ENCODE data around the gene BAIAP2.
"Not testable (repeated sequence)": the region's sequence is repeated elsewhere in the genome, so short reads cannot be mapped to it uniquely, and the experiment has no call there.

BAIAP2 gene

DNA sequence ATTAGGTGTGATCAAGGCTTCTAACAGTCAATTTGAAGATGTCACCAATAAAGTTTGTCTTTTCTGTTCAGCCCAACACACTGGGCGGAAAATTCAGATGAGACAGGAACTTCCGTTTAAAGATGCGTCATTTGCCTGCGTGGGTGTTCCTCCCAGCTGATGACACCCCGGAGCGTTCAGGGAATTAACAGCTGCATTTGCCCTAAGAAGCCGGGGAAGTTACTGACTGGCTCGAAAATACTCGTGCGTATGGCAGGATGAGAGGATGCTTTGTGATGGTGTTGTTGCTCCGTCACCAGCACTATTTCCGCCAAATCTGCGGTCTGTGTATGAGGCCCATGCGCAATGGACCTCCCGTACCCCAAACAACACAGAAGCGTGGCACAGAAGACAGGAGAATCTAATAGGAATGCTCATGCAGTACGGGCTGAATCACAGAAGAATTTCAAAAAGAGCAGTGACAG, 118.4 kb downstream of the BAIAP2 start:
- TF ChIP-seq, protein P1, sequence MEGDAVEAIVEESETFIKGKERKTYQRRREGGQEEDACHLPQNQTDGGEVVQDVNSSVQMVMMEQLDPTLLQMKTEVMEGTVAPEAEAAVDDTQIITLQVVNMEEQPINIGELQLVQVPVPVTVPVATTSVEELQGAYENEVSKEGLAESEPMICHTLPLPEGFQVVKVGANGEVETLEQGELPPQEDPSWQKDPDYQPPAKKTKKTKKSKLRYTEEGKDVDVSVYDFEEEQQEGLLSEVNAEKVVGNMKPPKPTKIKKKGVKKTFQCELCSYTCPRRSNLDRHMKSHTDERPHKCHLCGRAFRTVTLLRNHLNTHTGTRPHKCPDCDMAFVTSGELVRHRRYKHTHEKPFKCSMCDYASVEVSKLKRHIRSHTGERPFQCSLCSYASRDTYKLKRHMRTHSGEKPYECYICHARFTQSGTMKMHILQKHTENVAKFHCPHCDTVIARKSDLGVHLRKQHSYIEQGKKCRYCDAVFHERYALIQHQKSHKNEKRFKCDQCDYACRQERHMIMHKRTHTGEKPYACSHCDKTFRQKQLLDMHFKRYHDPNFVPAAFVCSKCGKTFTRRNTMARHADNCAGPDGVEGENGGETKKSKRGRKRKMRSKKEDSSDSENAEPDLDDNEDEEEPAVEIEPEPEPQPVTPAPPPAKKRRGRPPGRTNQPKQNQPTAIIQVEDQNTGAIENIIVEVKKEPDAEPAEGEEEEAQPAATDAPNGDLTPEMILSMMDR (IDR thresholded peaks at IDR 0.05; ENCODE audit: low read depth, low read length) = no peak
- Histone ChIP-seq H3K27me3 (ENCODE audit: insufficient read depth, low read depth, severe bottlenecking) (no peaks in the 10 kb centered on the region), H3K36me3 (0 out of 2 replicates have a peak, but pooled peaks cover 4% of the 10 kb centered on the region), H3K9me3 (ENCODE audit: severe bottlenecking) (no peaks in the 10 kb centered on the region), H3K27ac (no peak overlapping the region), H3K4me3 (ENCODE audit: low read depth, low read length) (no peak overlapping the region)
- DNase-seq = no peak

GRCh38 chr17:81154016-81154415, 119.1 kb downstream of the BAIAP2 start:
- H3K9me3 ChIP-seq (ENCODE audit: severe bottlenecking); H3K36me3 ChIP-seq; DNase-seq; H3K27me3 ChIP-seq (ENCODE audit: insufficient read depth, low read depth, severe bottlenecking); H3K27ac ChIP-seq; H3K4me3 ChIP-seq (ENCODE audit: low read depth, low read length): not testable (repeated sequence)

- Histone ChIP-seq H3K36me3 (0 out of 2 replicates have a peak, but pooled peaks cover 4% of the 10 kb centered on the region), H3K27ac (no peak overlapping the region), H3K4me3 (ENCODE audit: low read depth, low read length) (no peak overlapping the region), H3K27me3 (ENCODE audit: insufficient read depth, low read depth, severe bottlenecking) (no peaks in the 10 kb centered on the region), H3K9me3 (ENCODE audit: severe bottlenecking) (no peaks in the 10 kb centered on the region)
- TF ChIP-seq, protein P1 (IDR thresholded peaks at IDR 0.05; ENCODE audit: low read depth, low read length) = no peak
- DNase-seq = no peak
Measured at GRCh38 chr17:81154961-81155360, 120.0 kb downstream of the BAIAP2 start.

- DNase-seq = no peak
- no peaks in the 10 kb centered on the region for H3K27me3 ChIP-seq (ENCODE audit: insufficient read depth, low read depth, severe bottlenecking)
- H3K36me3 ChIP-seq = 0 out of 2 replicates have a peak, but pooled peaks cover 4% of the 10 kb centered on the region
- H3K4me3 ChIP-seq (ENCODE audit: low read depth, low read length) = no peak overlapping the region
- H3K27ac ChIP-seq = no peak overlapping the region
- H3K9me3 ChIP-seq (ENCODE audit: severe bottlenecking) = no peaks in the 10 kb centered on the region
- TF ChIP-seq, protein P1 (IDR thresholded peaks at IDR 0.05; ENCODE audit: low read depth, low read length) = no peak
Measured at GRCh38 chr17:81156866-81157805, 122.2 kb downstream of the BAIAP2 start.

DNA sequence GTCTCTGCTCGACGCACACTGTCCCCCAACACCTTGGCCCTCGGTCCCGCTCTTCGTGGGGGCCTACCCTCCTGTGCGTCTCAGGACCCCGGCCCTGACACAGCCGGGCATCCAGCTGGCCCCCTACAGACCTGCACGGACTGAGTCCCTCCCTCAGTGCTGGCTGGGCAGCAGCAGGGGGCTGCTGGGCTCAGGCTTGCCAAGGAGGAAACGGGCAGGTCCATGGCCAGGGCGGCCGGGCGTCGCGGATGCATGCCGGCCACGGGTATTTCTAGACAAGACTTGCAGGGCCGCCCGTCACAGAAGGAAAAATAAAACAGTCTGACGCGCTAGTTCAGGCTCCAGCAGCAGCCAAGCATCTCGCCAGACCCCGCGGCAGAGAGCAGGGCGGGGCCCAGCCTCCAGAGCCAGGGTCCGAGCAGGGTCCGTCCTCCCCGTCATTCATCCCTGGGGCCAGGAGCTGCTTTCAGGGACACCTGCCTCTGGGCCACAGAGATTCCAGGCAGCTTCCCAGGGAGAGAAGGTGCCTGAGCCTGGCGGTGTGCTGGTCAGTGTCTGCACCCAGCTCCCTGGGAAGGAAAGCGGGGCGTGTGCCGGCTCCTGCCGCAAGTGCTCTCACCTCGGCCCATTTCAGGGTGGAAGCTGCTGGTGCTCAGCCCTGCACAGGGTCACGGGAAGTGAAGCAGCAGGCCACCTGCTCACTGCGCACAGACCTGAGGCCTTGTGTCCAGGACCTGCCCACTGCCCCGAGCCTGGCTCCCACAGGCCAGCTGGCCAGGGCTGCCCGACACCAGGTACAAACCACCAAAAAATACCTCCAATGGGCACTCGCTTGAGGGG, 123.1 kb downstream of the BAIAP2 start:
- H3K4me3 ChIP-seq (ENCODE audit: low read depth, low read length) = no peak overlapping the region
- 0 out of 2 replicates have a peak, but pooled peaks cover 4% of the 10 kb centered on the region for H3K36me3 ChIP-seq
- DNase-seq = no peak
- no peaks in the 10 kb centered on the region for H3K27me3 ChIP-seq (ENCODE audit: insufficient read depth, low read depth, severe bottlenecking)
- H3K9me3 ChIP-seq (ENCODE audit: severe bottlenecking) = no peaks in the 10 kb centered on the region
- TF ChIP-seq, protein P1 (IDR thresholded peaks at IDR 0.05; ENCODE audit: low read depth, low read length) = no peak
- H3K27ac ChIP-seq = no peak overlapping the region

Data from WERI-Rb-1 (cell line).